PC-3 (cell line): ENCODE measurements around the gene ZNF417.

Experiments
- EZH2 ChIP-seq: fragments of 300-600 bp; sonication (generic); IDR thresholded peaks from one replicate; pipeline ENCODE4 v1.6.1; 2017; ENCODE audit warnings: antibody characterized with exemption, mild to moderate bottlenecking, low read length; ENCODE audit not compliant: unreplicated experiment
- EZH2phosphoT487 ChIP-seq: fragments of 300-600 bp; sonication (generic); IDR thresholded peaks from 2 replicates; pipeline ENCODE4 v1.6.1; 2018; ENCODE audit warnings: mild to moderate bottlenecking, antibody characterized with exemption, low read length, borderline replicate concordance
- TF ChIP-seq, protein P1 (sequence below): fragments of 300-600 bp; sonication (generic); conservative IDR thresholded peaks from 2 replicates; pipeline ENCODE4 v1.5.1; 2017; ENCODE audit warnings: antibody characterized with exemption, low read depth, mild to moderate bottlenecking, low read length

DNA sequence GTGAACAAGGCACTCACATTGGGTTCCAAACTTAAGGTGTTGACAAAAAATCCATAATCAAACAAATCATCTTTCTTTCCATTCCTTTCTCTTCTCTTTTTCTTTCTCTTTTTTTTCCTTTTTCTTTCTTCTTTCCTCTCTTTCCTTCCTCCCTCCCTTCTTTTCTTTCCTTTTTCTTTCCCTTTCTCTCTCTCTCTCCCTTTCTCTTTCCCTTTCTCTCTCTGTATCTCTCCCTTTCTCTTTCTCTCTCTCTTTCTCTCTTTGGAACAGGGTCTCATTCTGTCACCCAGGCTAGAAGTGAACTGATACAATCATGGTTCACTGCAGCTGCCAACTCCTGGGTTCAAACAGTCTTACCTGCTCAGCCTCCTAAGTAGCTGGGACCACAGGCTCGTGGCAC is 45.4 kb upstream of the ZNF417 start:
- TF ChIP-seq, protein P1, sequence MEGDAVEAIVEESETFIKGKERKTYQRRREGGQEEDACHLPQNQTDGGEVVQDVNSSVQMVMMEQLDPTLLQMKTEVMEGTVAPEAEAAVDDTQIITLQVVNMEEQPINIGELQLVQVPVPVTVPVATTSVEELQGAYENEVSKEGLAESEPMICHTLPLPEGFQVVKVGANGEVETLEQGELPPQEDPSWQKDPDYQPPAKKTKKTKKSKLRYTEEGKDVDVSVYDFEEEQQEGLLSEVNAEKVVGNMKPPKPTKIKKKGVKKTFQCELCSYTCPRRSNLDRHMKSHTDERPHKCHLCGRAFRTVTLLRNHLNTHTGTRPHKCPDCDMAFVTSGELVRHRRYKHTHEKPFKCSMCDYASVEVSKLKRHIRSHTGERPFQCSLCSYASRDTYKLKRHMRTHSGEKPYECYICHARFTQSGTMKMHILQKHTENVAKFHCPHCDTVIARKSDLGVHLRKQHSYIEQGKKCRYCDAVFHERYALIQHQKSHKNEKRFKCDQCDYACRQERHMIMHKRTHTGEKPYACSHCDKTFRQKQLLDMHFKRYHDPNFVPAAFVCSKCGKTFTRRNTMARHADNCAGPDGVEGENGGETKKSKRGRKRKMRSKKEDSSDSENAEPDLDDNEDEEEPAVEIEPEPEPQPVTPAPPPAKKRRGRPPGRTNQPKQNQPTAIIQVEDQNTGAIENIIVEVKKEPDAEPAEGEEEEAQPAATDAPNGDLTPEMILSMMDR: no peak
- no peak for TF ChIP-seq EZH2phosphoT487
- TF ChIP-seq EZH2: no peak
